Thyroid gland (tissue), 4 donors: ENCODE measurements around the gene ZNF70. TPM values are rescaled to one million over a fixed set of nuclear protein-coding genes. Genes with fewer than 3 reads are reported as not detected.

Source experiments
- DNase-seq, 2 donors: peaks; one replicate each; pipeline ENCODE4 v3.0.0-alpha.2; 2019
- H3K27ac ChIP-seq, 3 donors: fragments of 200-600 bp; sonication (generic); 1 replicate in 2 of 3; 2 replicates in 1 of 3; pipeline ENCODE4 v1.5.1; 2016 to 2019; ENCODE audit warnings: mild to moderate bottlenecking in 1 of 3, moderate library complexity in 1 of 3
- H3K27me3 ChIP-seq: fragments of 200-600 bp; sonication (generic); one replicate; pipeline ENCODE4 v1.5.1; 2019
- H3K36me3 ChIP-seq, 2 donors: fragments of 200-600 bp; sonication (generic); one replicate each; pipeline ENCODE4 v1.5.1; 2016 to 2019
- H3K4me1 ChIP-seq, 2 donors: fragments of 200-600 bp; sonication (generic); one replicate each; pipeline ENCODE4 v1.5.1; 2017 to 2019
- H3K4me3 ChIP-seq, 3 donors: fragments of 200-600 bp; sonication (generic); replicated peaks in 1 of 3; 1 replicate in 2 of 3; 2 replicates in 1 of 3; pipeline ENCODE4 v1.5.1; 2016; ENCODE audit warnings: mild to moderate bottlenecking in 1 of 3
- H3K9me3 ChIP-seq: fragments of 200-600 bp; sonication (generic); one replicate; pipeline ENCODE4 v1.5.1; 2017
- POLR2A ChIP-seq, 2 donors: fragments of 450-650 bp; IDR thresholded peaks; one replicate each; pipeline ENCODE4 v1.6.1; 2017; ENCODE audit warnings: antibody characterized with exemption in 2 of 2, mild to moderate bottlenecking in 2 of 2, moderate library complexity in 1 of 2
- WGBS, 2 donors: methylation state at CpG; one replicate each; pipeline ENCODE4 v1.1.5; 2017; 5-methylcytosine and 5-hydroxymethylcytosine counted together
- intact Hi-C: fragments of 100-400 bp; cut with DNase I; formaldehyde crosslinking; loops from one replicate; pipeline ENCODE4 v1.15.1; 2023
- total RNA-seq, 4 donors: library from RNA; depleted of rRNA; stranded (reverse); fragments of >200 nt; gene quantifications; one replicate each; pipeline ENCODE4 v1.2.3, GENCODE V29; 2016
- TF ChIP-seq, protein P1 (sequence below), 6 experiments: fragments of 200-600 bp in 3 of 6; fragments of 450-650 bp in 3 of 6; sonication (generic) in 3 of 6; IDR thresholded peaks; one replicate each; pipeline ENCODE4 v1.5.1; 2016 to 2019; ENCODE audit warnings: antibody characterized with exemption in 6 of 6, mild to moderate bottlenecking in 2 of 6, inconsistent platforms in 1 of 6, moderate library complexity in 1 of 6

ZNF70 gene
- total RNA-seq, 4 donors from 2014 or later, result 5.0 to 10.7 (median 7.4) TPM

GRCh38 chr22:23786261-23786710 is 35.4 kb upstream of the ZNF70 start:
- Histone ChIP-seq H3K4me3 (peak overlapping the region in 1 of 3 donors; percentile 94), H3K27ac (peak overlapping the region; percentile 96 to 100 (median 97)), H3K36me3 (no peaks in the 10 kb centered on the region), H3K27me3 (no peaks in the 10 kb centered on the region), H3K9me3 (no peaks in the 10 kb centered on the region), H3K4me1 (peaks cover 21% of the 10 kb centered on the region in 2 donors)
- DNase-seq, result no peak
- TF ChIP-seq, protein P1, sequence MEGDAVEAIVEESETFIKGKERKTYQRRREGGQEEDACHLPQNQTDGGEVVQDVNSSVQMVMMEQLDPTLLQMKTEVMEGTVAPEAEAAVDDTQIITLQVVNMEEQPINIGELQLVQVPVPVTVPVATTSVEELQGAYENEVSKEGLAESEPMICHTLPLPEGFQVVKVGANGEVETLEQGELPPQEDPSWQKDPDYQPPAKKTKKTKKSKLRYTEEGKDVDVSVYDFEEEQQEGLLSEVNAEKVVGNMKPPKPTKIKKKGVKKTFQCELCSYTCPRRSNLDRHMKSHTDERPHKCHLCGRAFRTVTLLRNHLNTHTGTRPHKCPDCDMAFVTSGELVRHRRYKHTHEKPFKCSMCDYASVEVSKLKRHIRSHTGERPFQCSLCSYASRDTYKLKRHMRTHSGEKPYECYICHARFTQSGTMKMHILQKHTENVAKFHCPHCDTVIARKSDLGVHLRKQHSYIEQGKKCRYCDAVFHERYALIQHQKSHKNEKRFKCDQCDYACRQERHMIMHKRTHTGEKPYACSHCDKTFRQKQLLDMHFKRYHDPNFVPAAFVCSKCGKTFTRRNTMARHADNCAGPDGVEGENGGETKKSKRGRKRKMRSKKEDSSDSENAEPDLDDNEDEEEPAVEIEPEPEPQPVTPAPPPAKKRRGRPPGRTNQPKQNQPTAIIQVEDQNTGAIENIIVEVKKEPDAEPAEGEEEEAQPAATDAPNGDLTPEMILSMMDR (IDR thresholded peaks at IDR 0.05), result no peak
- TF ChIP-seq POLR2A (IDR thresholded peaks at IDR 0.05), result no peak
- WGBS, 2 donors, result 50 to 70% methylated on average over 9 of the region's 9 CpGs
- intact Hi-C loops, result loop anchor here (5.0 kb wide), 1 partner anchor 56 kb away; no protein-coding TSS in a partner anchor

DNA sequence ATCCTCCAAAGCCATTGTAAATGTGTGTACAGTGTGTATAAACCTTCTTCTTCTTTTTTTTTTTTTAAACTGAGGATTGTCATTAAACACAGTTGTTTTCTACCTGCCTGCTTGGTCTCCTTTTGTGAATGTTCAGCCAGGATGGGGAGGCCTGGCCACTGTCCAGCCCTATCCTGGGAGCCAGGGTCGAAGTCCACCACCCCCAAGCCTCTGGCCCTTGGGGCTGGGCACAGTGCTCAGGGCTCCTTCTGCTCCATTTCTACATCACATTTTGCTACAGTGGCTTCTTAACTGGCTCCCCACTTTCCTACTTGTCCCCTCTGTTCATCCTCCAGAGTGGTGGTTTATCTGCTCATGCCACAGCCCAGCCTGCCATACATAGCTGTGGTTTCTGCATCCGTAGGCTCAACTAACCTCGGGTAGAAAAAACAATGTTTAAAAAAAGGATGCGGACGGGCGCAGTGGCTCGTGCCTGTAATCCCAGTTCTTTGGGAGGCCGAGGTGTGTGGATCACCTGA is 33.4 kb upstream of the ZNF70 start:
- TF ChIP-seq POLR2A (IDR thresholded peaks at IDR 0.05), result no peak
- TF ChIP-seq, protein P1 (IDR thresholded peaks at IDR 0.05), result no peak
- H3K4me1 ChIP-seq, result peaks cover 18 to 21% of the 10 kb centered on the region in 2 donors
- 76 to 89% methylated on average over 8 of the region's 8 CpGs for WGBS, 2 donors
- H3K27ac ChIP-seq, result no peak overlapping the region
- no peak for DNase-seq
- H3K27me3 ChIP-seq, result no peaks in the 10 kb centered on the region
- no peak overlapping the region for H3K4me3 ChIP-seq
- intact Hi-C loops, result no loop called here
- H3K36me3 ChIP-seq, result no peaks in the 10 kb centered on the region
- H3K9me3 ChIP-seq, result no peaks in the 10 kb centered on the region

GRCh38 chr22:23783265-23784150 is 32.6 kb upstream of the ZNF70 start:
- Histone ChIP-seq H3K27ac (no peak overlapping the region), H3K4me1 (peaks cover 14% of the 10 kb centered on the region in 2 donors), H3K9me3 (no peaks in the 10 kb centered on the region), H3K36me3 (no peaks in the 10 kb centered on the region), H3K4me3 (no peak overlapping the region), H3K27me3 (no peaks in the 10 kb centered on the region)
- intact Hi-C loops, result no loop called here
- TF ChIP-seq, protein P1 (IDR thresholded peaks at IDR 0.05), result no peak
- no peak for TF ChIP-seq POLR2A (IDR thresholded peaks at IDR 0.05)
- WGBS, 2 donors, result 83 to 96% methylated on average over 9 to 12 of the region's 15 CpGs
- no peak for DNase-seq

DNA sequence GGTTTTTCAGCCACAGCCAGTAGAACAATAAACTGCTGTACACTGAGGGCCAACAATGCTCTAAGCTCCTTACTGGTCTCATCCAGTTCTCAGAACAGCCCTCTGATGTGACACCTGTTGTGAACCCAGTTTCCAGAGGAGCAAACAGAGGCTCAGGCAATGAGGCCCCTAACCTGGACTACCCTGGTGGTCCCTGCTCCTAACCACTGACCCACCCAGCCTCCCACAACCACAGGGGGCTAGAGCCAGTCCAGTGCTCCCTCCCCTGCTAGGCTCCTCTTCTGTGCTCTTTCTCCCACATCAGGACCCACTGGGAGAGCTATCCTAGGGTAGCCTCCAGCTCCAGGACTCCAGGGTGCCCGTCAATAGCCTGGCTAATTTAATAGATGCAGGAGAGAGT is 31.8 kb upstream of the ZNF70 start:
- WGBS, 2 donors, result 100% methylated on average over 1 of the region's 1 CpG

More for the DNA sequence above, 31.8 kb upstream of the ZNF70 start:
- no peaks in the 10 kb centered on the region for H3K27me3 ChIP-seq
- DNase-seq, result no peak
- H3K9me3 ChIP-seq, result no peaks in the 10 kb centered on the region
- no peaks in the 10 kb centered on the region for H3K36me3 ChIP-seq
- H3K4me3 ChIP-seq, result no peak overlapping the region
- intact Hi-C loops, result no loop called here
- peaks cover 6 to 7% of the 10 kb centered on the region in 2 donors for H3K4me1 ChIP-seq
- TF ChIP-seq, protein P1 (IDR thresholded peaks at IDR 0.05), result no peak
- no peak for TF ChIP-seq POLR2A (IDR thresholded peaks at IDR 0.05)
- no peak overlapping the region for H3K27ac ChIP-seq
